SK-N-SH (cell line): ENCODE measurements around the gene TTC38.

Experiments used
- ELF1 ChIP-seq: IDR thresholded peaks from 2 replicates; pipeline ENCODE4 v1.4.0; 2012
- EZH2phosphoT487 ChIP-seq: fragments of 200-600 bp; sonication (generic); IDR thresholded peaks from 2 replicates; pipeline ENCODE4 v1.6.1; 2017; ENCODE audit warnings: low read depth, mixed run types, mild to moderate bottlenecking, antibody characterized with exemption, moderate library complexity, borderline replicate concordance
- FOSL2 ChIP-seq: IDR thresholded peaks from 2 replicates; pipeline ENCODE4 v1.4.0; 2012; ENCODE audit warnings: low read depth, mild to moderate bottlenecking, moderate library complexity, borderline replicate concordance
- RAD21 ChIP-seq: IDR thresholded peaks from 2 replicates; pipeline ENCODE4 v1.6.1; 2012; ENCODE audit warnings: mild to moderate bottlenecking, low read length
- REST ChIP-seq: IDR thresholded peaks from 2 replicates; pipeline ENCODE4 v1.6.1; 2012; ENCODE audit warnings: mild to moderate bottlenecking, low read depth, low read length, moderate library complexity
- RFX5 ChIP-seq: IDR thresholded peaks from 2 replicates; pipeline ENCODE4 v1.6.1; 2012; ENCODE audit warnings: mild to moderate bottlenecking, improper control_type of control experiment, low read length
- RXRA ChIP-seq: IDR thresholded peaks from 2 replicates; pipeline ENCODE4 v1.4.0; 2012; ENCODE audit warnings: low read depth, mild to moderate bottlenecking, borderline replicate concordance
- SIN3A ChIP-seq: IDR thresholded peaks from 2 replicates; pipeline ENCODE4 v1.6.1; 2012; ENCODE audit warnings: low read depth, mild to moderate bottlenecking, low read length, moderate library complexity, borderline replicate concordance
- ZBTB33 ChIP-seq: IDR thresholded peaks from 2 replicates; pipeline ENCODE4 v1.4.0; 2012; ENCODE audit warnings: low read depth, borderline replicate concordance
- TF ChIP-seq, protein P1 (sequence below): fragments of 200-600 bp; sonication (generic); IDR thresholded peaks from 2 replicates; pipeline ENCODE4 v1.6.1; 2017; ENCODE audit warnings: antibody characterized with exemption, mild to moderate bottlenecking, moderate library complexity

DNA sequence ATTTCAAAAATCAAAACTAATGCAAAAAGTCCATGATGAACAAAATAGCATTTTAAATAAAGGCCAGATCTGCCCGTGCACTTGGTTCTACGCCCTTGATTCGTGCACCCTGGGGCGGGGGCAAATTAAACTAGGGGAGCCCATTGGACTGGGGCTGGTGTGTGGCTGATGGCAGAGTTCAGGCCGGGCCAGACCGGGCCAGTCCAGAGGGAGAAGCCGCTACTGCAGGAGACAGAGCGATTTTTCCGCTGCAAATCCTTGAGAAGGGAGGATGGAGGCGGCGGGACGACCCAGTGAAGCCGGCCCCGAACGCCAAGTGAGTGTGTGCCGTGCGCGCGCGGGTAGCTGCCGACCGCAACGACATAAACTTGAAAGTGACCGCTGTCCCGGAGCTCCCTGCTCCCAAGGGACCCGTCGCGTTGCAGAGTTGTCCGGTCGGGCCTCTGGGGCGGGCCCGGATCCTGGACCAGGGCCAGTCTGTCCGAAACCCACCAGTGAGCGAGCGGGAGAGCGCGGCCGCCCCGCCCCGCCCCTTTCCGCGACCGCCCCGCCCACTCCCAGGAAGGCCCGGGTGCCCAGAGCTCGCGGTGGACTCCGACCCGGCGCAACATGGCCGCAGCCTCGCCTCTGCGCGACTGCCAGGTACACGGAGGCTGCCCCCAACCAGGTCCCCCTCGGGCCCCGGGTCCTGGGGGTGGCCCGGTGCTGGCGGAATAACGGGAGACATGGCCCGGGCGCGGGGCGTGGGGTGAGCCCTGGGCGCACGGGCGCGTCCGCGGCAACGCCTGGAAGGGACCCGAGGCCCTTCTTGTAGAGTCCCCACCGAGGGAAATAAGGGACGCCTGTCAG lies at the start of gene TTC38:
- TF ChIP-seq, protein P1, sequence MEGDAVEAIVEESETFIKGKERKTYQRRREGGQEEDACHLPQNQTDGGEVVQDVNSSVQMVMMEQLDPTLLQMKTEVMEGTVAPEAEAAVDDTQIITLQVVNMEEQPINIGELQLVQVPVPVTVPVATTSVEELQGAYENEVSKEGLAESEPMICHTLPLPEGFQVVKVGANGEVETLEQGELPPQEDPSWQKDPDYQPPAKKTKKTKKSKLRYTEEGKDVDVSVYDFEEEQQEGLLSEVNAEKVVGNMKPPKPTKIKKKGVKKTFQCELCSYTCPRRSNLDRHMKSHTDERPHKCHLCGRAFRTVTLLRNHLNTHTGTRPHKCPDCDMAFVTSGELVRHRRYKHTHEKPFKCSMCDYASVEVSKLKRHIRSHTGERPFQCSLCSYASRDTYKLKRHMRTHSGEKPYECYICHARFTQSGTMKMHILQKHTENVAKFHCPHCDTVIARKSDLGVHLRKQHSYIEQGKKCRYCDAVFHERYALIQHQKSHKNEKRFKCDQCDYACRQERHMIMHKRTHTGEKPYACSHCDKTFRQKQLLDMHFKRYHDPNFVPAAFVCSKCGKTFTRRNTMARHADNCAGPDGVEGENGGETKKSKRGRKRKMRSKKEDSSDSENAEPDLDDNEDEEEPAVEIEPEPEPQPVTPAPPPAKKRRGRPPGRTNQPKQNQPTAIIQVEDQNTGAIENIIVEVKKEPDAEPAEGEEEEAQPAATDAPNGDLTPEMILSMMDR: no peak
- TF ChIP-seq ZBTB33 (0 out of 2 replicates have a peak, but pooled peaks have one; percentile 9), ELF1 (no peak), SIN3A (no peak), FOSL2 (no peak), EZH2phosphoT487 (no peak), REST (no peak), RXRA (no peak), RAD21 (no peak), RFX5 (0 out of 2 replicates have a peak, but pooled peaks have one; percentile 21)
